ENCODE results near the gene MTX1. TPM values are rescaled to one million over a fixed set of nuclear protein-coding genes. Genes with fewer than 3 reads are reported as not detected.

The MTX1 gene
- total and polyA plus RNA-seq, 2 experiments from 2014 or later = 77.7 to 106 TPM

DNA sequence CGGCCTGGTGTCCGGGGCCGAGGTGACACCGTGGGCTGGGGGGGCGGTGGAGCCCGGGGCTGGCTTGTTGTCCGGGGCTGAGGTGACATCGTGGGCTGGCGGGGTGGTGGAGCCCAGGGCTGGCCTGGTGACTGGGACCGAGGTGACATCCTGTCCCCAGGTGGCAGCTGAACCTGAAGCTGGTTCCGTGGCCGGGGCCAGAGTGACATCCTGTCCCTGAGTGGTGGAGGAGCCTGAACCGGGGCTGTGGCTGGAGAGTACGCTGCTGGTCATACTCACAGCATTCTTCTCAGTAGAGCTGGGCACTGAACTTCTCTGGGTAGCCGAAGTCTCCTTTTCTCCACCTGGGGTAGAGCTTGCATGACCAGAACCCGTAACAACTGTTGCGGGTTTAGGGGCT lies 16.6 kb upstream of the MTX1 start:
- Mint-ChIP-seq H3K9me3 (peaks cover 6% of the 10 kb centered on the region; the same call in 1 of the 3 replicates), H3K4me3 (peak overlapping the region; percentile 50; the same call in 1 of the 3 replicates), H3K27me3 (ENCODE audit: insufficient read depth, low read depth, poor library complexity) (peaks cover 41% of the 10 kb centered on the region), H3K27ac (no peak overlapping the region; the same call in 1 of the 2 replicates), H3K4me1 (peaks cover 31% of the 10 kb centered on the region), H3K36me3 (ENCODE audit: low read depth) (peaks cover 21% of the 10 kb centered on the region)
- no peaks in the 10 kb centered on the region for H3K27me3 ChIP-seq (ENCODE audit: insufficient read depth)
- ATAC-seq = no peak
- peaks cover 16% of the 10 kb centered on the region for H3K79me2 ChIP-seq (replicated peaks; ENCODE audit: insufficient read depth)
- H3F3A ChIP-seq (replicated peaks; ENCODE audit: low read depth) = peaks cover 19% of the 10 kb centered on the region
- H3K4me3 ChIP-seq = no peak overlapping the region
- H3K27ac ChIP-seq (ENCODE audit: low read depth) = no peak overlapping the region
- DNase-seq (ENCODE audit: low spot score) = no peak
- no peak overlapping the region; the same call in 1 of the 2 replicates for H3K4me2 ChIP-seq
- H3K4me1 ChIP-seq (ENCODE audit: insufficient read depth) = peaks cover 12% of the 10 kb centered on the region
- peaks cover 2% of the 10 kb centered on the region for H3K36me3 ChIP-seq (ENCODE audit: insufficient read depth)
- H4K20me1 ChIP-seq (replicated peaks; ENCODE audit: insufficient read depth) = no peaks in the 10 kb centered on the region
- TF ChIP-seq EZH2 (IDR thresholded peaks at IDR 0.05; ENCODE audit: low read depth, unreplicated experiment) (no peak), STAT1 (IDR thresholded peaks at IDR 0.05; ENCODE audit: unreplicated experiment) (no peak), ETS1 (IDR thresholded peaks at IDR 0.05) (no peak), CREB1 (CRISPR knock-in tag; IDR thresholded peaks at IDR 0.05; ENCODE audit: low read depth) (no peak), EZH2phosphoT487 (IDR thresholded peaks at IDR 0.05; ENCODE audit: unreplicated experiment) (no peak), NANOG (IDR thresholded peaks at IDR 0.05; ENCODE audit: borderline replicate concordance) (no peak), POLR2AphosphoS5 (IDR thresholded peaks at IDR 0.05; ENCODE audit: low read depth) (no peak)
- TF ChIP-seq, protein P1, sequence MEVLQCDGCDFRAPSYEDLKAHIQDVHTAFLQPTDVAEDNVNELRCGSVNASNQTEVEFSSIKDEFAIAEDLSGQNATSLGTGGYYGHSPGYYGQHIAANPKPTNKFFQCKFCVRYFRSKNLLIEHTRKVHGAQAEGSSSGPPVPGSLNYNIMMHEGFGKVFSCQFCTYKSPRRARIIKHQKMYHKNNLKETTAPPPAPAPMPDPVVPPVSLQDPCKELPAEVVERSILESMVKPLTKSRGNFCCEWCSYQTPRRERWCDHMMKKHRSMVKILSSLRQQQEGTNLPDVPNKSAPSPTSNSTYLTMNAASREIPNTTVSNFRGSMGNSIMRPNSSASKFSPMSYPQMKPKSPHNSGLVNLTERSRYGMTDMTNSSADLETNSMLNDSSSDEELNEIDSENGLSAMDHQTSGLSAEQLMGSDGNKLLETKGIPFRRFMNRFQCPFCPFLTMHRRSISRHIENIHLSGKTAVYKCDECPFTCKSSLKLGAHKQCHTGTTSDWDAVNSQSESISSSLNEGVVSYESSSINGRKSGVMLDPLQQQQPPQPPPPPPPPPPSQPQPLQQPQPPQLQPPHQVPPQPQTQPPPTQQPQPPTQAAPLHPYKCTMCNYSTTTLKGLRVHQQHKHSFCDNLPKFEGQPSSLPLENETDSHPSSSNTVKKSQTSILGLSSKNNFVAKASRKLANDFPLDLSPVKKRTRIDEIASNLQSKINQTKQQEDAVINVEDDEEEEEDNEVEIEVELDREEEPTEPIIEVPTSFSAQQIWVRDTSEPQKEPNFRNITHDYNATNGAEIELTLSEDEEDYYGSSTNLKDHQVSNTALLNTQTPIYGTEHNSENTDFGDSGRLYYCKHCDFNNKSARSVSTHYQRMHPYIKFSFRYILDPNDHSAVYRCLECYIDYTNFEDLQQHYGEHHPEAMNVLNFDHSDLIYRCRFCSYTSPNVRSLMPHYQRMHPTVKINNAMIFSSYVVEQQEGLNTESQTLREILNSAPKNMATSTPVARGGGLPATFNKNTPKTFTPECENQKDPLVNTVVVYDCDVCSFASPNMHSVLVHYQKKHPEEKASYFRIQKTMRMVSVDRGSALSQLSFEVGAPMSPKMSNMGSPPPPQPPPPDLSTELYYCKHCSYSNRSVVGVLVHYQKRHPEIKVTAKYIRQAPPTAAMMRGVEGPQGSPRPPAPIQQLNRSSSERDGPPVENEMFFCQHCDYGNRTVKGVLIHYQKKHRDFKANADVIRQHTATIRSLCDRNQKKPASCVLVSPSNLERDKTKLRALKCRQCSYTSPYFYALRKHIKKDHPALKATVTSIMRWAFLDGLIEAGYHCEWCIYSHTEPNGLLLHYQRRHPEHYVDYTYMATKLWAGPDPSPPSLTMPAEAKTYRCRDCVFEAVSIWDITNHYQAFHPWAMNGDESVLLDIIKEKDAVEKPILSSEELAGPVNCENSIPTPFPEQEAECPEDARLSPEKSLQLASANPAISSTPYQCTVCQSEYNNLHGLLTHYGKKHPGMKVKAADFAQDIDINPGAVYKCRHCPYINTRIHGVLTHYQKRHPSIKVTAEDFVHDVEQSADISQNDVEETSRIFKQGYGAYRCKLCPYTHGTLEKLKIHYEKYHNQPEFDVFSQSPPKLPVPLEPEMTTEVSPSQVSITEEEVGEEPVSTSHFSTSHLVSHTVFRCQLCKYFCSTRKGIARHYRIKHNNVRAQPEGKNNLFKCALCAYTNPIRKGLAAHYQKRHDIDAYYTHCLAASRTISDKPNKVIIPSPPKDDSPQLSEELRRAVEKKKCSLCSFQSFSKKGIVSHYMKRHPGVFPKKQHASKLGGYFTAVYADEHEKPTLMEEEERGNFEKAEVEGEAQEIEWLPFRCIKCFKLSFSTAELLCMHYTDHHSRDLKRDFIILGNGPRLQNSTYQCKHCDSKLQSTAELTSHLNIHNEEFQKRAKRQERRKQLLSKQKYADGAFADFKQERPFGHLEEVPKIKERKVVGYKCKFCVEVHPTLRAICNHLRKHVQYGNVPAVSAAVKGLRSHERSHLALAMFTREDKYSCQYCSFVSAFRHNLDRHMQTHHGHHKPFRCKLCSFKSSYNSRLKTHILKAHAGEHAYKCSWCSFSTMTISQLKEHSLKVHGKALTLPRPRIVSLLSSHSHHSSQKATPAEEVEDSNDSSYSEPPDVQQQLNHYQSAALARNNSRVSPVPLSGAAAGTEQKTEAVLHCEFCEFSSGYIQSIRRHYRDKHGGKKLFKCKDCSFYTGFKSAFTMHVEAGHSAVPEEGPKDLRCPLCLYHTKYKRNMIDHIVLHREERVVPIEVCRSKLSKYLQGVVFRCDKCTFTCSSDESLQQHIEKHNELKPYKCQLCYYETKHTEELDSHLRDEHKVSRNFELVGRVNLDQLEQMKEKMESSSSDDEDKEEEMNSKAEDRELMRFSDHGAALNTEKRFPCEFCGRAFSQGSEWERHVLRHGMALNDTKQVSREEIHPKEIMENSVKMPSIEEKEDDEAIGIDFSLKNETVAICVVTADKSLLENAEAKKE (CRISPR knock-in tag; IDR thresholded peaks at IDR 0.05) = no peak
- H2AFZ ChIP-seq = no peak overlapping the region
- H3K9me2 ChIP-seq (ENCODE audit: insufficient read depth) = no peaks in the 10 kb centered on the region
